Trophoblast cell (in vitro differentiated cells and primary cell): ENCODE measurements around the gene CCNB1IP1.

ENCODE experiments used
- DNase-seq, 2 donors: peaks; one replicate each; pipeline ENCODE4 v3.0.0-alpha.2; 2016
- H2AFZ ChIP-seq: 2 replicates; pipeline ENCODE4 v1.6.1; 2013; ENCODE audit warnings: low read length, moderate library complexity, mild to moderate bottlenecking; ENCODE audit not compliant: insufficient read depth, poor library complexity
- H2AK5ac ChIP-seq: 2 replicates; pipeline ENCODE4 v1.6.1; 2013; ENCODE audit warnings: mild to moderate bottlenecking, low read length
- H2BK120ac ChIP-seq: 2 replicates; pipeline ENCODE4 v1.6.1; 2013; ENCODE audit warnings: low read length, mild to moderate bottlenecking, moderate library complexity; ENCODE audit not compliant: insufficient read depth, poor library complexity
- H2BK12ac ChIP-seq: 2 replicates; pipeline ENCODE4 v1.6.1; 2013; ENCODE audit warnings: mild to moderate bottlenecking, low read length, moderate library complexity
- H2BK5ac ChIP-seq: 2 replicates; pipeline ENCODE4 v1.6.1; 2013; ENCODE audit warnings: low read length, low read depth, moderate library complexity, mild to moderate bottlenecking; ENCODE audit not compliant: poor library complexity
- H3K14ac ChIP-seq: 2 replicates; pipeline ENCODE4 v1.6.1; 2013; ENCODE audit warnings: mild to moderate bottlenecking, low read length
- H3K18ac ChIP-seq: 2 replicates; pipeline ENCODE4 v1.6.1; 2013; ENCODE audit warnings: mild to moderate bottlenecking, low read length
- H3K23ac ChIP-seq: 2 replicates; pipeline ENCODE4 v1.6.1; 2013; ENCODE audit warnings: low read length
- H3K27ac ChIP-seq: 2 replicates; pipeline ENCODE4 v1.5.1; 2013; ENCODE audit warnings: low read depth, mild to moderate bottlenecking, inconsistent platforms, low read length, moderate library complexity
- H3K27me3 ChIP-seq: 2 replicates; pipeline ENCODE4 v1.6.1; 2013; ENCODE audit warnings: inconsistent platforms, mild to moderate bottlenecking, low read length, moderate library complexity; ENCODE audit not compliant: insufficient read depth
- H3K36me3 ChIP-seq, 2 experiments: 1 replicate in 1 of 2; 2 replicates in 1 of 2; pipeline ENCODE4 v1.6.1; 2013; ENCODE audit warnings: low read length in 2 of 2, mild to moderate bottlenecking in 2 of 2, moderate library complexity in 1 of 2; ENCODE audit not compliant: insufficient read depth in 2 of 2, control insufficient read depth in 1 of 2
- H3K4ac ChIP-seq: 2 replicates; pipeline ENCODE4 v1.6.1; 2013; ENCODE audit warnings: low read depth, mild to moderate bottlenecking, low read length, moderate library complexity
- H3K4me1 ChIP-seq, 2 experiments: 1 replicate in 1 of 2; 2 replicates in 1 of 2; pipeline ENCODE4 v1.6.1; 2013; ENCODE audit warnings: low read length in 2 of 2, mild to moderate bottlenecking in 2 of 2, moderate library complexity in 1 of 2; ENCODE audit not compliant: insufficient read depth in 2 of 2, control insufficient read depth in 1 of 2
- H3K4me2 ChIP-seq: 2 replicates; pipeline ENCODE4 v1.6.1; 2013; ENCODE audit warnings: inconsistent platforms, mild to moderate bottlenecking, low read length, moderate library complexity
- H3K4me3 ChIP-seq: 2 replicates; pipeline ENCODE4 v1.5.1; 2013; ENCODE audit warnings: mild to moderate bottlenecking, low read depth, low read length, inconsistent platforms
- H3K79me1 ChIP-seq: one replicate; pipeline ENCODE4 v1.6.1; 2013; ENCODE audit warnings: low read length
- H3K79me2 ChIP-seq: 2 replicates; pipeline ENCODE4 v1.6.1; 2013; ENCODE audit warnings: low read length, mild to moderate bottlenecking; ENCODE audit not compliant: control insufficient read depth, insufficient read depth, poor library complexity
- H3K9ac ChIP-seq: 2 replicates; pipeline ENCODE4 v1.6.1; 2013; ENCODE audit warnings: mild to moderate bottlenecking, low read length
- H3K9me3 ChIP-seq: 2 replicates; pipeline ENCODE4 v1.6.1; 2013; ENCODE audit warnings: low read depth, mild to moderate bottlenecking, control low read depth, inconsistent platforms, low read length; ENCODE audit not compliant: insufficient read depth
- H4K12ac ChIP-seq: 2 replicates; pipeline ENCODE4 v1.6.1; 2013; ENCODE audit warnings: low read depth, mild to moderate bottlenecking, low read length, moderate library complexity
- H4K8ac ChIP-seq: 2 replicates; pipeline ENCODE4 v1.6.1; 2013; ENCODE audit warnings: low read depth, mild to moderate bottlenecking, low read length, moderate library complexity
- H4K91ac ChIP-seq: one replicate; pipeline ENCODE4 v1.6.1; 2013; ENCODE audit warnings: low read depth, mild to moderate bottlenecking, low read length, moderate library complexity
- WGBS: extraction: QIAGEN DNeasy Blood & Tissue Kit; methylation state at CpG from one replicate; pipeline ENCODE4 v1.1.7; 2013; ENCODE audit warnings: missing lambda C conversion rate; ENCODE audit not compliant: insufficient read length, insufficient coverage; ENCODE audit errors: extremely low coverage; 5-methylcytosine and 5-hydroxymethylcytosine counted together

The CCNB1IP1 gene

GRCh38 chr14:20329355-20329754 lies 3.7 kb downstream of the CCNB1IP1 start:
- Histone ChIP-seq H4K91ac (no peak overlapping the region), H2BK5ac (no peak overlapping the region), H3K4me1 (no peaks in the 10 kb centered on the region), H3K23ac (no peak overlapping the region), H3K27ac (no peak overlapping the region), H2BK120ac (no peak overlapping the region), H3K9ac (no peak overlapping the region), H2AFZ (no peak overlapping the region), H3K4me3 (no peak overlapping the region), H3K4me2 (no peak overlapping the region), H4K12ac (no peak overlapping the region), H3K18ac (no peak overlapping the region), H3K9me3 (no peaks in the 10 kb centered on the region), H2BK12ac (no peak overlapping the region), H3K14ac (no peak overlapping the region), H4K8ac (no peak overlapping the region), H3K27me3 (no peaks in the 10 kb centered on the region), H2AK5ac (no peak overlapping the region), H3K79me1 (peaks cover 3% of the 10 kb centered on the region), H3K4ac (no peak overlapping the region), H3K79me2 (peaks cover 7% of the 10 kb centered on the region), H3K36me3 (peaks cover 6 to 10% of the 10 kb centered on the region in 2 experiments)
- no peak for DNase-seq
- WGBS = no CpG with 5 or more reads among the region's 2 CpGs

GRCh38 chr14:20328705-20329104 lies 4.4 kb downstream of the CCNB1IP1 start:
- no peak overlapping the region for H2BK120ac ChIP-seq
- no CpG with 5 or more reads among the region's 2 CpGs for WGBS
- H3K14ac ChIP-seq = no peak overlapping the region
- no peak overlapping the region for H4K91ac ChIP-seq
- H3K79me1 ChIP-seq = peaks cover 3% of the 10 kb centered on the region
- H3K4me3 ChIP-seq = no peak overlapping the region
- no peak overlapping the region for H3K23ac ChIP-seq
- H4K8ac ChIP-seq = no peak overlapping the region
- H3K9me3 ChIP-seq = no peaks in the 10 kb centered on the region
- H3K36me3 ChIP-seq = peaks cover 9 to 12% of the 10 kb centered on the region in 2 experiments
- no peak overlapping the region for H2AFZ ChIP-seq
- no peaks in the 10 kb centered on the region for H3K4me1 ChIP-seq
- H2BK12ac ChIP-seq = no peak overlapping the region
- H3K27me3 ChIP-seq = no peaks in the 10 kb centered on the region
- no peak overlapping the region for H2AK5ac ChIP-seq
- peaks cover 7% of the 10 kb centered on the region for H3K79me2 ChIP-seq
- no peak overlapping the region for H3K27ac ChIP-seq
- H2BK5ac ChIP-seq = no peak overlapping the region
- no peak overlapping the region for H3K4ac ChIP-seq
- H3K9ac ChIP-seq = no peak overlapping the region
- DNase-seq = no peak
- H4K12ac ChIP-seq = no peak overlapping the region
- H3K18ac ChIP-seq = no peak overlapping the region
- H3K4me2 ChIP-seq = no peak overlapping the region

GRCh38 chr14:20327005-20327869 lies 5.8 kb downstream of the CCNB1IP1 start:
- no peak overlapping the region for H2BK5ac ChIP-seq
- H2BK120ac ChIP-seq = no peak overlapping the region
- H2AK5ac ChIP-seq = no peak overlapping the region
- H3K9ac ChIP-seq = no peak overlapping the region
- no peaks in the 10 kb centered on the region for H3K9me3 ChIP-seq
- peaks cover 4% of the 10 kb centered on the region for H3K79me2 ChIP-seq
- no peaks in the 10 kb centered on the region for H3K27me3 ChIP-seq
- H3K27ac ChIP-seq = no peak overlapping the region
- no peaks in the 10 kb centered on the region for H3K4me1 ChIP-seq
- H3K18ac ChIP-seq = no peak overlapping the region
- no peak overlapping the region for H4K8ac ChIP-seq
- no peak overlapping the region for H3K4me3 ChIP-seq
- no peaks in the 10 kb centered on the region for H3K79me1 ChIP-seq
- no peak overlapping the region for H3K14ac ChIP-seq
- H3K36me3 ChIP-seq = peaks cover 14 to 19% of the 10 kb centered on the region in 2 experiments
- H2AFZ ChIP-seq = no peak overlapping the region
- no peak overlapping the region for H3K4ac ChIP-seq
- peak; percentile 20 to 88 for DNase-seq
- H2BK12ac ChIP-seq = no peak overlapping the region
- no CpG with 5 or more reads among the region's 8 CpGs for WGBS
- no peak overlapping the region for H3K4me2 ChIP-seq
- no peak overlapping the region for H4K91ac ChIP-seq
- no peak overlapping the region for H4K12ac ChIP-seq
- no peak overlapping the region for H3K23ac ChIP-seq

GRCh38 chr14:20317720-20318119 lies 15.4 kb downstream of the CCNB1IP1 start:
- Histone ChIP-seq H3K14ac (no peak overlapping the region), H2BK120ac (no peak overlapping the region), H3K36me3 (peaks cover 36 to 38% of the 10 kb centered on the region in 2 experiments), H3K9ac (no peak overlapping the region), H3K18ac (no peak overlapping the region), H4K8ac (no peak overlapping the region), H3K4me3 (no peak overlapping the region), H2AFZ (no peak overlapping the region), H3K79me1 (no peaks in the 10 kb centered on the region), H3K27me3 (no peaks in the 10 kb centered on the region), H3K4me1 (no peaks in the 10 kb centered on the region), H4K12ac (no peak overlapping the region), H3K4ac (no peak overlapping the region), H3K9me3 (no peaks in the 10 kb centered on the region), H2BK12ac (no peak overlapping the region), H2BK5ac (no peak overlapping the region), H3K4me2 (no peak overlapping the region), H3K23ac (no peak overlapping the region), H4K91ac (no peak overlapping the region), H3K79me2 (no peaks in the 10 kb centered on the region), H3K27ac (no peak overlapping the region), H2AK5ac (no peak overlapping the region)
- no CpG with 5 or more reads among the region's 16 CpGs for WGBS
- DNase-seq = no peak
